Endothelial cell of umbilical vein (primary cell): ENCODE results near the gene CPA4. TPM values are rescaled to one million over a fixed set of nuclear protein-coding genes. Genes with fewer than 3 reads are reported as not detected.

Experiments
- BruUV-seq: library from RNA; stranded (reverse); fragments of 400-500 nt; replicated peaks from 2 replicates; lab custom pipeline; 2021; lab: Mats Ljungman, UMichigan
- CTCF ChIA-PET: fragments of 300-600, 350-600 bp; sonication (Branson Sonifier 250); formaldehyde crosslinking; loops from one replicate; lab custom pipeline; 2021; ENCODE audit warnings: antibody characterized with exemption, inconsistent platforms; lab: Charles Lee
- POLR2A ChIA-PET: fragments of 300-600, 350-600 bp; sonication (Branson Sonifier 250); formaldehyde crosslinking; loops from one replicate; lab custom pipeline; 2021; ENCODE audit warnings: antibody characterized with exemption, inconsistent platforms; lab: Charles Lee
- DNase-seq: peaks from one replicate; pipeline ENCODE4 v3.0.0-alpha.2; 2011; ENCODE audit warnings: low read depth, low spot score
- FAIRE-seq: peaks from 2 replicates; lab custom pipeline; 2011; peaks lifted over from hg19 to GRCh38; lab: Jason Lieb, UNC
- H2AFZ ChIP-seq: 2 replicates; pipeline ENCODE4 v1.6.0; 2012; ENCODE audit warnings: low read depth, low read length, control low read depth, inconsistent platforms
- H3K27ac ChIP-seq: 2 replicates; pipeline ENCODE4 v1.5.1; 2011; ENCODE audit warnings: low read depth, mild to moderate bottlenecking, control low read depth, low read length, moderate library complexity; ENCODE audit not compliant: insufficient read depth
- H3K27me3 ChIP-seq, 2 experiments: 2 replicates each; pipeline versions ENCODE4 v1.6.0 to v1.6.1; 2011; ENCODE audit warnings: low read length in 2 of 2, mixed read lengths in 1 of 2; ENCODE audit not compliant: control insufficient read depth in 2 of 2, insufficient read depth in 2 of 2
- H3K36me3 ChIP-seq, 2 experiments: 2 replicates in 1 of 2; 3 replicates in 1 of 2; pipeline ENCODE4 v1.5.1; 2011; ENCODE audit warnings: low read length in 2 of 2, mild to moderate bottlenecking in 1 of 2, moderate library complexity in 1 of 2; ENCODE audit not compliant: control insufficient read depth in 2 of 2, insufficient read depth in 2 of 2; ENCODE audit errors: extremely low read depth in 1 of 2
- H3K4me1 ChIP-seq: 3 replicates; pipeline ENCODE4 v1.5.1; 2011; ENCODE audit warnings: mild to moderate bottlenecking, low read length; ENCODE audit not compliant: control insufficient read depth, insufficient read depth; ENCODE audit errors: extremely low read depth
- H3K4me2 ChIP-seq: 2 replicates; pipeline ENCODE4 v1.6.1; 2011; ENCODE audit warnings: low read length, control low read depth, mixed read lengths; ENCODE audit not compliant: insufficient read depth
- H3K4me3 ChIP-seq, 3 experiments: fragments of 200-600 bp in 1 of 3; sonication (generic), shearing (Covaris generic) in 1 of 3; replicated peaks in 1 of 3; 2 replicates each; pipeline ENCODE4 v1.5.1; 2011 to 2016; ENCODE audit warnings: control low read depth in 3 of 3, low read length in 3 of 3, mild to moderate bottlenecking in 2 of 3, inconsistent platforms in 1 of 3, low read depth in 1 of 3, moderate library complexity in 1 of 3; ENCODE audit not compliant: insufficient read depth in 1 of 3
- H3K79me2 ChIP-seq: 2 replicates; pipeline ENCODE4 v1.6.0; 2012; ENCODE audit warnings: low read length, inconsistent platforms; ENCODE audit not compliant: control insufficient read depth, insufficient read depth
- H3K9ac ChIP-seq: replicated peaks from 2 replicates; pipeline ENCODE3; 2011; ENCODE audit warnings: low read length, control low read depth; ENCODE audit not compliant: insufficient read depth; ENCODE audit errors: extremely low read depth
- H3K9me1 ChIP-seq: replicated peaks from 3 replicates; pipeline ENCODE4 v1.6.0; 2011; ENCODE audit warnings: mild to moderate bottlenecking, low read length; ENCODE audit not compliant: control insufficient read depth, insufficient read depth; ENCODE audit errors: extremely low read depth
- H3K9me3 ChIP-seq: replicated peaks from 2 replicates; pipeline ENCODE4 v1.5.1; 2012; ENCODE audit warnings: low read length, inconsistent platforms; ENCODE audit not compliant: control insufficient read depth, insufficient read depth
- H4K20me1 ChIP-seq: replicated peaks from 2 replicates; pipeline ENCODE3; 2011; ENCODE audit warnings: mild to moderate bottlenecking, low read length; ENCODE audit not compliant: control insufficient read depth, insufficient read depth; ENCODE audit errors: extremely low read depth
- CTCF ChIP-seq, 2 donors: IDR thresholded peaks; 1 replicate in 1 of 2; 2 replicates in 1 of 2; pipeline ENCODE4 v1.5.1; 2011; ENCODE audit warnings: low read length in 2 of 2, mild to moderate bottlenecking in 2 of 2, moderate library complexity in 2 of 2, control low read depth in 1 of 2, inconsistent platforms in 1 of 2, low read depth in 1 of 2; ENCODE audit not compliant: insufficient read depth in 1 of 2; ENCODE audit errors: extremely low read depth in 1 of 2
- EZH2 ChIP-seq: IDR thresholded peaks from 2 replicates; pipeline ENCODE4 v1.6.1; 2012; ENCODE audit warnings: borderline replicate concordance, low read depth, mild to moderate bottlenecking, moderate library complexity, low read length, inconsistent platforms; ENCODE audit not compliant: severe bottlenecking
- FOS ChIP-seq: IDR thresholded peaks from 2 replicates; pipeline ENCODE4 v1.6.1; 2011; ENCODE audit warnings: mild to moderate bottlenecking, low read length, moderate library complexity, borderline replicate concordance; ENCODE audit not compliant: insufficient read depth
- GATA2 ChIP-seq: IDR thresholded peaks from 2 replicates; pipeline ENCODE4 v1.7.0; 2011; ENCODE audit warnings: low read depth, mild to moderate bottlenecking, moderate library complexity, mixed read lengths, low read length; ENCODE audit not compliant: insufficient read length, insufficient read depth
- JUN ChIP-seq: IDR thresholded peaks from 2 replicates; pipeline ENCODE4 v1.6.1; 2011; ENCODE audit warnings: borderline replicate concordance, low read depth; ENCODE audit not compliant: insufficient read length, insufficient read depth
- MAX ChIP-seq: IDR thresholded peaks from 2 replicates; pipeline ENCODE4 v1.6.1; 2011; ENCODE audit not compliant: insufficient read depth, insufficient read length
- MYC ChIP-seq: IDR thresholded peaks from one replicate; pipeline ENCODE4 v1.6.1; 2011; ENCODE audit warnings: mild to moderate bottlenecking, low read depth, low read length
- POLR2A ChIP-seq: IDR thresholded peaks from 2 replicates; pipeline ENCODE4 v1.6.1; 2012; ENCODE audit warnings: low read depth, mild to moderate bottlenecking, control low read depth, low read length
- POLR2AphosphoS5 ChIP-seq: IDR thresholded peaks from 2 replicates; pipeline ENCODE4 v1.6.1; 2012; ENCODE audit warnings: low read depth, mild to moderate bottlenecking, control low read depth, low read length, moderate library complexity; ENCODE audit not compliant: insufficient read depth
- dilution Hi-C: fragments of 300-500 bp; cut with MboI; formaldehyde crosslinking; loops from one replicate; pipeline ENCODE4 v1.15.0; 2019; ENCODE audit warnings: low sequenced_read_pairs; ENCODE audit not compliant: extremely low pct_ligation_motif_present
- intact Hi-C: fragments of 100-400 bp; cut with micrococcal nuclease; formaldehyde crosslinking; loops from one replicate; pipeline ENCODE4 v1.10.0; 2022
- polyA plus RNA-seq, 4 experiments: library from polyadenylated mRNA; depleted of rRNA in 3 of 4; stranded (reverse) in 3 of 4; unstranded in 1 of 4; fragments of >200 nt; gene quantifications; 2 replicates each; pipeline versions ENCODE4 v1.2.1 to v1.2.3, GENCODE V29; 2011 to 2012; ENCODE audit warnings: missing spikeins in 1 of 4
- total RNA-seq: library from RNA; stranded (reverse); gene quantifications from 2 replicates; pipeline ENCODE4 v1.2.3, GENCODE V29; 2021

The CPA4 gene
- total and polyA plus RNA-seq, 2 donors (not counting 3 experiments of a cell fraction or from before 2014, with no cell fraction given): 0.36 TPM; not detected in 1

DNA sequence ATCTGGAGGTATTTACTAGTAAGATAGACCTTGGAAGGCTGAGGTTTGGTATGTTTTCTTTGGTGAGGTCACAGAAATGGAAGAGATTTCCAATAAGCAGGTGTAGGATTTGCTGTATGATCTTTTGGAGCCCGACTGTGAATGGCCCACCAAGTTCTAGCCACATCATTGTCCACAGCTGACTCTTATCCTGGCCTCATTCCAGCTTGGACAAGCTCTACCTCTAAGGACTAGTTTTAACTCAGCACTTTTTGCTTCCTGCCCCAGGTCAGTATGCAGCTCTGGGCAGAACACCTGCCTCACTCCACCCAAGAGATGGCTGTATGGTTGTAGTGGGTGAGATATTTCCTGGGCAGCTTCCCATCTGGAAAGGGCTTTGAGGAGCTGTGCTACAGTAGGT is 6.1 kb upstream of the CPA4 start:
- CTCF ChIA-PET: interaction anchor here (1.4 kb wide), 1 partner anchor 196 kb away, joined by 3 read pairs; no protein-coding TSS in a partner anchor
- no TSS peak for BruUV-seq
- H3K9me3 ChIP-seq: no peaks in the 10 kb centered on the region
- TF ChIP-seq POLR2AphosphoS5 (no peak), FOS (no peak), CTCF (IDR thresholded peaks at IDR 0.05; ENCODE audit: extremely low read depth in 1 of 2, insufficient read depth in 1 of 2, low read depth in 1 of 2, low read length in 2 of 2) (no peak), MYC (no peak), POLR2A (no peak), GATA2 (no peak), EZH2 (no peak), JUN (no peak), MAX (no peak)
- H3K9ac ChIP-seq: no peak overlapping the region
- H3K4me3 ChIP-seq: no peak overlapping the region
- no peaks in the 10 kb centered on the region for H3K36me3 ChIP-seq
- H4K20me1 ChIP-seq: no peaks in the 10 kb centered on the region
- H3K27ac ChIP-seq: no peak overlapping the region
- POLR2A ChIA-PET: no interaction called here
- H3K4me2 ChIP-seq: no peak overlapping the region
- H3K27me3 ChIP-seq: no peaks in the 10 kb centered on the region
- DNase-seq (no peak), FAIRE-seq (peak; percentile 58)
- no peaks in the 10 kb centered on the region for H3K9me1 ChIP-seq
- intact Hi-C loops (no loop called here), dilution Hi-C loops (no loop called here)
- no peak overlapping the region for H2AFZ ChIP-seq
- H3K4me1 ChIP-seq: no peaks in the 10 kb centered on the region
- H3K79me2 ChIP-seq: no peaks in the 10 kb centered on the region
